CD4-positive, alpha-beta memory T cell (primary cell): ENCODE measurements around the gene SYCP2. TPM values are rescaled to one million over a fixed set of nuclear protein-coding genes. Genes with fewer than 3 reads are reported as not detected.

Experiments used
- CTCF ChIA-PET: fragments of 350-600 bp; sonication (Branson Sonifier 250); formaldehyde crosslinking; loops from one replicate; lab custom pipeline; 2021; ENCODE audit warnings: inconsistent platforms; ENCODE audit not compliant: partially characterized antibody; lab: Charles Lee
- POLR2A ChIA-PET: fragments of 350-600 bp; sonication (Branson Sonifier 250); formaldehyde crosslinking; loops from one replicate; lab custom pipeline; 2021; ENCODE audit not compliant: partially characterized antibody; lab: Charles Lee
- DNase-seq, 5 donors: peaks; one replicate each; pipeline versions ENCODE4 v3.0.0 to v3.0.0-alpha.2; 2020 to 2022; ENCODE audit warnings: mixed read lengths in 1 of 5
- H3K27ac ChIP-seq: one replicate; pipeline ENCODE4 v1.7.0; 2013; ENCODE audit warnings: low read depth, low read length
- H3K27me3 ChIP-seq: 2 replicates; pipeline ENCODE4 v1.7.0; 2013; ENCODE audit warnings: mild to moderate bottlenecking, low read length, moderate library complexity; ENCODE audit not compliant: insufficient read depth
- H3K36me3 ChIP-seq: 2 replicates; pipeline ENCODE4 v1.7.0; 2013; ENCODE audit warnings: mild to moderate bottlenecking, low read length, moderate library complexity; ENCODE audit not compliant: insufficient read depth
- H3K4me1 ChIP-seq: 2 replicates; pipeline ENCODE4 v1.7.0; 2013; ENCODE audit warnings: mild to moderate bottlenecking, low read length, moderate library complexity; ENCODE audit not compliant: insufficient read depth
- H3K4me3 ChIP-seq, 2 donors: one replicate each; pipeline ENCODE4 v1.7.0; 2013; ENCODE audit warnings: low read length in 2 of 2, mild to moderate bottlenecking in 1 of 2
- H3K9me3 ChIP-seq, 2 donors: one replicate each; pipeline ENCODE4 v1.7.0; 2013; ENCODE audit warnings: low read length in 2 of 2, control low read depth in 1 of 2; ENCODE audit not compliant: control insufficient read depth in 1 of 2
- H3K27ac Mint-ChIP-seq, 7 donors: one replicate each; pipeline ENCODE4 v1.8.0; 2020 to 2021; ENCODE audit warnings: mixed read lengths in 7 of 7, mild to moderate bottlenecking in 6 of 7, inconsistent platforms in 3 of 7, moderate library complexity in 3 of 7
- H3K27me3 Mint-ChIP-seq, 2 donors: one replicate each; pipeline ENCODE4 v1.8.0; 2020 to 2021; ENCODE audit warnings: mixed read lengths in 2 of 2
- H3K36me3 Mint-ChIP-seq, 2 donors: one replicate each; pipeline ENCODE4 v1.8.0; 2020 to 2021; ENCODE audit warnings: mixed read lengths in 2 of 2, inconsistent platforms in 1 of 2, mild to moderate bottlenecking in 1 of 2
- H3K4me1 Mint-ChIP-seq, 4 donors: one replicate each; pipeline ENCODE4 v1.8.0; 2020 to 2021; ENCODE audit warnings: mixed read lengths in 4 of 4, mild to moderate bottlenecking in 1 of 4
- H3K4me3 Mint-ChIP-seq, 8 donors: one replicate each; pipeline ENCODE4 v1.8.0; 2020 to 2021; ENCODE audit warnings: mixed read lengths in 8 of 8, mild to moderate bottlenecking in 7 of 8, moderate library complexity in 6 of 8, inconsistent platforms in 3 of 8
- H3K9me3 Mint-ChIP-seq, 8 donors: one replicate each; pipeline ENCODE4 v1.8.0; 2020 to 2021; ENCODE audit warnings: mixed read lengths in 8 of 8, mild to moderate bottlenecking in 5 of 8, inconsistent platforms in 3 of 8, moderate library complexity in 1 of 8
- intact Hi-C: fragments of 100-400 bp; cut with micrococcal nuclease; formaldehyde crosslinking; loops from one replicate; pipeline ENCODE4 v1.15.1; 2023
- polyA plus RNA-seq, 2 donors: library from polyadenylated mRNA; unstranded; fragments of 300-500 nt; fragmentation: Illumina TruSeq; gene quantifications; one replicate each; pipeline ENCODE4 v1.2.3, GENCODE V29; 2021
- total RNA-seq, 2 experiments: library from RNA; stranded (reverse); gene quantifications; one replicate each; pipeline ENCODE4 v1.2.3, GENCODE V29; 2021

The SYCP2 gene
- total and polyA plus RNA-seq, 4 experiments from 2014 or later: 0.91 to 5.4 (median 2.8) TPM

GRCh38 chr20:59823491-59824259 lies 109.8 kb downstream of the SYCP2 start:
- H3K9me3 ChIP-seq: no peaks in the 10 kb centered on the region
- peaks cover 1 to 16% of the 10 kb centered on the region in 2 donors for H3K27me3 Mint-ChIP-seq
- no peaks in the 10 kb centered on the region for H3K36me3 Mint-ChIP-seq
- H3K9me3 Mint-ChIP-seq: peaks cover 0 to 4% (median 0%) of the 10 kb centered on the region in 8 donors
- no peaks in the 10 kb centered on the region for H3K4me1 ChIP-seq
- no peak overlapping the region for H3K4me3 Mint-ChIP-seq
- peaks cover 0 to 1% (median 0%) of the 10 kb centered on the region in 4 donors for H3K4me1 Mint-ChIP-seq
- no peak overlapping the region for H3K27ac Mint-ChIP-seq
- DNase-seq: no peak
- intact Hi-C loops: no loop called here
- H3K4me3 ChIP-seq: no peak overlapping the region
- POLR2A ChIA-PET: no interaction called here
- CTCF ChIA-PET: no interaction called here
- no peaks in the 10 kb centered on the region for H3K27me3 ChIP-seq
- no peak overlapping the region for H3K27ac ChIP-seq
- no peaks in the 10 kb centered on the region for H3K36me3 ChIP-seq

- intact Hi-C loops: no loop called here
- Mint-ChIP-seq H3K4me1 (no peaks in the 10 kb centered on the region), H3K9me3 (peaks cover 0 to 4% (median 0%) of the 10 kb centered on the region in 8 donors), H3K36me3 (no peaks in the 10 kb centered on the region), H3K27me3 (peaks cover 0 to 9% of the 10 kb centered on the region in 2 donors), H3K27ac (no peak overlapping the region), H3K4me3 (no peak overlapping the region)
- no peak for DNase-seq
- Histone ChIP-seq H3K36me3 (no peaks in the 10 kb centered on the region), H3K9me3 (no peaks in the 10 kb centered on the region), H3K4me3 (no peak overlapping the region), H3K27ac (no peak overlapping the region), H3K4me1 (no peaks in the 10 kb centered on the region), H3K27me3 (no peaks in the 10 kb centered on the region)
- CTCF ChIA-PET: no interaction called here
- POLR2A ChIA-PET: no interaction called here
Measured at GRCh38 chr20:59823030-59823423, 110.4 kb downstream of the SYCP2 start.

GRCh38 chr20:59822291-59823029 lies 111.0 kb downstream of the SYCP2 start:
- no peak overlapping the region for H3K27ac Mint-ChIP-seq
- CTCF ChIA-PET: no interaction called here
- intact Hi-C loops: no loop called here
- no peaks in the 10 kb centered on the region for H3K27me3 ChIP-seq
- DNase-seq: no peak
- no peaks in the 10 kb centered on the region for H3K36me3 ChIP-seq
- no peaks in the 10 kb centered on the region for H3K4me1 Mint-ChIP-seq
- H3K36me3 Mint-ChIP-seq: no peaks in the 10 kb centered on the region
- no peak overlapping the region for H3K4me3 ChIP-seq
- H3K4me3 Mint-ChIP-seq: no peak overlapping the region
- peaks cover 0 to 4% (median 0%) of the 10 kb centered on the region in 8 donors for H3K9me3 Mint-ChIP-seq
- POLR2A ChIA-PET: no interaction called here
- peaks cover 0 to 9% of the 10 kb centered on the region in 2 donors for H3K27me3 Mint-ChIP-seq
- H3K9me3 ChIP-seq: no peaks in the 10 kb centered on the region
- no peak overlapping the region for H3K27ac ChIP-seq
- no peaks in the 10 kb centered on the region for H3K4me1 ChIP-seq

GRCh38 chr20:59821788-59822187 lies 111.6 kb downstream of the SYCP2 start:
- H3K27ac Mint-ChIP-seq: no peak overlapping the region
- H3K9me3 ChIP-seq: no peaks in the 10 kb centered on the region
- H3K27me3 Mint-ChIP-seq: peaks cover 0 to 5% of the 10 kb centered on the region in 2 donors
- ChIA-PET CTCF (no interaction called here), POLR2A (no interaction called here)
- no peaks in the 10 kb centered on the region for H3K4me1 Mint-ChIP-seq
- no peak overlapping the region for H3K27ac ChIP-seq
- H3K4me3 Mint-ChIP-seq: no peak overlapping the region
- H3K4me3 ChIP-seq: no peak overlapping the region
- H3K4me1 ChIP-seq: no peaks in the 10 kb centered on the region
- no peaks in the 10 kb centered on the region for H3K27me3 ChIP-seq
- no peak for DNase-seq
- H3K36me3 Mint-ChIP-seq: no peaks in the 10 kb centered on the region
- H3K9me3 Mint-ChIP-seq: peaks cover 0 to 4% (median 0%) of the 10 kb centered on the region in 8 donors
- intact Hi-C loops: no loop called here
- no peaks in the 10 kb centered on the region for H3K36me3 ChIP-seq

- CTCF ChIA-PET: interaction anchor here (0.9 kb wide), 1 partner anchor 29 kb away, joined by 4 read pairs; no protein-coding TSS in a partner anchor
- intact Hi-C loops: no loop called here
Measured at GRCh38 chr20:59821201-59821600, 112.2 kb downstream of the SYCP2 start.

GRCh38 chr20:59820204-59821041 lies 113.0 kb downstream of the SYCP2 start:
- no peaks in the 10 kb centered on the region for H3K27me3 ChIP-seq
- CTCF ChIA-PET: interaction anchor here (0.9 kb wide), 1 partner anchor 29 kb away, joined by 4 read pairs; no protein-coding TSS in a partner anchor
- H3K4me1 ChIP-seq: no peaks in the 10 kb centered on the region
- H3K4me3 ChIP-seq: no peak overlapping the region
- H3K9me3 Mint-ChIP-seq: peaks cover 0 to 4% (median 0%) of the 10 kb centered on the region in 8 donors
- H3K4me3 Mint-ChIP-seq: no peak overlapping the region
- no peak for DNase-seq
- H3K27me3 Mint-ChIP-seq: peaks cover 0 to 5% of the 10 kb centered on the region in 2 donors
- no peaks in the 10 kb centered on the region for H3K4me1 Mint-ChIP-seq
- H3K36me3 Mint-ChIP-seq: no peaks in the 10 kb centered on the region
- H3K9me3 ChIP-seq: no peaks in the 10 kb centered on the region
- intact Hi-C loops: no loop called here
- no peak overlapping the region for H3K27ac ChIP-seq
- H3K27ac Mint-ChIP-seq: no peak overlapping the region
- POLR2A ChIA-PET: no interaction called here
- no peaks in the 10 kb centered on the region for H3K36me3 ChIP-seq

More at GRCh38 chr20:59821201-59821600, 112.2 kb downstream of the SYCP2 start:
- H3K27me3 Mint-ChIP-seq: peaks cover 0 to 5% of the 10 kb centered on the region in 2 donors
- H3K36me3 Mint-ChIP-seq: no peaks in the 10 kb centered on the region
- POLR2A ChIA-PET: no interaction called here
- Histone ChIP-seq H3K4me3 (no peak overlapping the region), H3K27me3 (no peaks in the 10 kb centered on the region), H3K4me1 (no peaks in the 10 kb centered on the region), H3K27ac (no peak overlapping the region), H3K9me3 (no peaks in the 10 kb centered on the region), H3K36me3 (no peaks in the 10 kb centered on the region)
- H3K9me3 Mint-ChIP-seq: peaks cover 0 to 4% (median 0%) of the 10 kb centered on the region in 8 donors
- H3K27ac Mint-ChIP-seq: no peak overlapping the region
- DNase-seq: no peak
- no peaks in the 10 kb centered on the region for H3K4me1 Mint-ChIP-seq
- no peak overlapping the region for H3K4me3 Mint-ChIP-seq
